ENCODE measurements around the gene LCT. TPM values are rescaled to one million over a fixed set of nuclear protein-coding genes. Genes with fewer than 3 reads are reported as not detected.
"Not testable (repeated sequence)": the region's sequence is repeated elsewhere in the genome, so short reads cannot be mapped to it uniquely, and the experiment has no call there.

Gene LCT
- total RNA-seq (2014; rRNA removed; shearing (Covaris generic)): not detected in 2 replicates

DNA sequence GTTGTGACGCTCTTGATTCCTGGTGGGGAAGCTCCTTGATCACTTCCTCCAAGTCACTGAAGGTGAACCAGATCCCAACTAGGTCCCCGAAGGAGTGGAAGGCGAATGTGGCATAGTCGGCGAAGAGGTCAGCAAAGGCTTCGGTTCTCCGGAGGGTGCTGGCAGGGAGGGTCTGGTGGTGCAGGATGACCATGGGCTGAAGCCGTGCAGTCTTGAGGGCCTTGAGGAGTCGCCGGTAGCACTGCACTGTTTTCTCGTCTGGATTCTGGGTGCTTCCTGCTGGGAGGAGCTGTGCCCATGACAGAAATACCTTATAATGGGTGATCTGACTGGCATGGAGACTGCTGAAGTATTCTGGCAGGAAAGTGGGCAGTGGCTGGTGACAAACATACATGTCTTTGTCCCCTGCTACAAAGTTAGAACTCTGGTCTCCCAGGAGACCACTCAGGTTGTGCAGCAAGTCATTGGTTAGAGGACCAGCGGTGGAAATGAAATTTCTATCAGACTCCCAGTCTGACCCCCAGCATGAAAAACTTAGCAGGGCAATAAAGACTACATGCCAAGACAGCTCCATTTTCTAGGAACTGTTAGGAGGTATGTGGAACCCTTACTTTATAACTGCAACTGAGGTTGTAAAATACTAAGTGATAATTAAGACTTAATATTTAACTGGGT, at the start of gene LCT:
Gene LCT (minus strand): TSS at position 589 of the 675 bp plus-strand sequence. CDS start 15 bp downstream, at position 574.
- no peak for DNase-seq (ENCODE audit: low read depth)

DNA sequence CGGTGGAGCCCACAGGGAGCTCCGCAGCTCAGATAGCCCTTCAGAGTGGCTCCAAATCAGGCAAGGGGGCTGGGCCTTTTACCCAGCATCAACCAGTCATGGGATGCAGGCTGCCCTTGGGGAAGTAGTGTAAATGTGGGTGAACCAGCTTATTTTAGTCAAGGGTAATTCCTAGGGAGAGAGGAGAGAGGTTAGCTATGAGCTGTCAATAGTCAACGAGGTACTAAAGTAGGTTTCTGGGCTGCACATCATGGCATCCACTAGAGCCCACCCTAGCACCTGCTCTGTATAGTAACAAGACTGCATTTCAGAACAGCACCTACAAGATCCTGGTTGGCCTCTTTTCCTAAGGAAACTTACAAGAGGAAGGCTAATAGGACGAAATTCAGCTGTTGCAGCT, 48.7 kb upstream of the LCT start:
- DNase-seq (ENCODE audit: low read depth): no peak

GRCh38 chr2:135882415-135882814, 45.4 kb upstream of the LCT start:
- DNase-seq (ENCODE audit: low read depth): no peak

GRCh38 chr2:135876770-135877169, 39.8 kb upstream of the LCT start:
- not testable (repeated sequence) for DNase-seq (ENCODE audit: low read depth)

GRCh38 chr2:135876066-135876711, 39.2 kb upstream of the LCT start, which contains the start of gene MCM6:
TSS of gene MCM6 (minus strand) at chr2:135876443. CDS start at chr2:135876365, 78 bp downstream.
- peak; percentile 98 for DNase-seq (ENCODE audit: low read depth)

DNA sequence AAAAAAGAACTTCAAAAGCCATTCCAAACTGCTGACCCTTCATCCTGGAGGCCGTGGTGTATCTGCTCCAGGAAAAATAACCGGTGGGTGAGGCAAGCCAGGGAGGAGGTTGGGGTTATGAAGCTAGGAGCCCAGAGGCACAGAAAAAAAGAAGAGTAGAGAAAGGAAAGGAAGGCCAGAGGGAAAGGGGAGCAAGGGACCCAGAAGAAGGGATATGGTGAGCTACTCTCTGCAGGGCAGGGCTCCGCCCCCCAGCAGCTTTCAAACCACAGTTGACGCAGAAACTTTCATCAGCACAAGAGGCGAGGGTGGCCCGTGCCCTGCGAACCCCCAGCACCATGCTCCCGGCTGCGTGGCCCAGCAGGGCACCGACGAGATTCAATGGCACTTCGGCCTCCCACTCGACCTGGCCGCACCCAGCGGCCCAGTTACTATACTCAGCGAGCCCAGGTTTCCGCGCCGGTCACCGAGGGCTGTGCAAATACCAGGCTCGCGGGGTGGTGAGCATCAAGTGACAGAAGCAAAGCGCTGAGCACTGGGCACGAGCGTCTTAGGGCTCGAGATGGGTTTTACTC, 38.6 kb upstream of the LCT start:
- DNase-seq (ENCODE audit: low read depth): peak; percentile 66

DNA sequence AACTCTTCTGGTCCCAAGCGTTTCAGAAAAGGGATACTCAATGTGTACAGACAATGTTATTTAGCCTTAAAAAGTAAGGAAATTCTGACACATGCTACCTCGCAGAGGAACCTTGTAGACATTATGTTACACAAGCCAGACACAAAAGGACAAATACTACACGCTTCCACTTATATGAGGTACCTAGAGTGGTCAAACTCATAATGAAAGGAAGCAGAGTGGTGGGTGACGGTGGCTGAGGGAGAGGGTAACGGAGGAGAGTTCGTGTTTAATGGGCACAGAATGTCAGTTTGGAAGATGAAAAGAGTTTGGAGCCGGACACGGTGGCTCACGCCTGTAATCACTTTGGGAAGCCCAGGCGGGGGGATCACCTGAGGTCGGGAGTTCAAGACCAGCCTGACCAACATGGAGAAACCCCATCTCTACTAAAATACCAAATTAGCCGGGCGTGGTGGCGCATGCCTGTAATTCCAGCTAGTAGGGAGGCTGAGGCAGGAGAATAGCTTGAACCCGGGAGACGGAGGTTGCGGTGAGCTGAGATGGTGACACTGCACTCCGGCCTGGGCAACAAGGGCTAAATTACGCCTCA, 37.9 kb upstream of the LCT start:
- DNase-seq (ENCODE audit: low read depth): no peak

DNA sequence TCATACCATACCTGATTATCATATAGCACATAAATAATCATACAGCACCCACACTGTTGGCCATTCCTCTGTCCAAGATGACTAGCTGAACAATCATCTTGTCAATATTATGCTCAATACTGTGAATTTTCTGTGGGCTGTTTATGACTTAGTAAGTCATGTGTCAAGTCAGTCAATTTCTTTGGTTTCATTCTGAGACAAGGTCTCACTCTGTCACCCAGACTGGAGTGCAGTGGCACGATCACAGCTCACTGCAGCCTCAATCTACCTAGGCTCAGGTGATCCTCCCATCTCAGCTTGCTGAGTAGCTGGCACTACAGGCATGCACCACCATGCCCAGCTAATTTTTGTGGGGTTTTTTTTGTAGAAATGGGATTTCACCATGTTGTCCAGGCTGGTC, 33.6 kb upstream of the LCT start:
- no peak for DNase-seq (ENCODE audit: low read depth)

- no peak for DNase-seq (ENCODE audit: low read depth)
Observed at GRCh38 chr2:135863233-135863632, 26.2 kb upstream of the LCT start.

- DNase-seq (ENCODE audit: low read depth): no peak
Observed at GRCh38 chr2:135862718-135863117, 25.7 kb upstream of the LCT start.

- no peak for DNase-seq (ENCODE audit: low read depth)
Observed at GRCh38 chr2:135853401-135853800, 16.4 kb upstream of the LCT start.

GRCh38 chr2:135851858-135852257, 14.9 kb upstream of the LCT start:
- DNase-seq (ENCODE audit: low read depth): no peak

GRCh38 chr2:135850892-135851668, 14.1 kb upstream of the LCT start:
- no peak for DNase-seq (ENCODE audit: low read depth)

DNA sequence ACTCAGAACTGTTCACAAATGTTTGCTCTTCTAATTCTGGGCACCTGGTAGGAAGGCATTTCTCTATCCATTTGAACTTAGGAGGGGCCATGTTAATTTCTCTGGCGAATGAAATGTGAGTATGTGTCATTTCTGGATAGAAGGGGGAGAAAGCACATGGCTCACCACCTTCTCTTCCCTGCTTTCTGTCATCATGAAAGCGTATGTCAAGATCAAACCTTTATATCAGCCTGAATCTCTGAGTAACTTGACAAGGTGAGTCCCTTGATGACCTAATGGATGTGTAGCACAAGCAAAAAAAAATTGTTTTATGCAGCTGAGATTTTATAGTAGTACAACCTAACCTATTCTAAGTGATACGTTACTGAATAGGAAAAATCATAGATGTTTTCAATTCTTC, 12.1 kb upstream of the LCT start:
- no peak for DNase-seq (ENCODE audit: low read depth)

DNA sequence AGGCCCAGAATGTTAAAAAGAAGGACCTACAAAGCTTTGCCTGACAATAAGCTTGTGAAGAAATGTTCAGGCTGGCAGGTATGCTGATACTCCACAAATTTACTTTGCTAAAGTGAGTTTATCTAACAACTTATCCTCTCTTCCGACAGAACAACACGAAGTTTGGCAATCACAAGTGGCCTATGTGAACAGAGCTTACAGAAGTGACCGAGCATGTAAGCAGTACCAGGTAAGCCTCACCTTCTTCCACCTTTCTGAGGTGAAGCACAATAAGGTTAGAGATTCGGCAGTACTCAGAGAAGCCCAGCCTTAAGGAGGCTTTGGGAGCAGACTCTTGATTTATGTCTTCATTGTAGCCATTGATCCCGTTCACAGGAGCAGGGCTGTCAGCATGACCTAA, 9.0 kb upstream of the LCT start:
- no peak for DNase-seq (ENCODE audit: low read depth)

GRCh38 chr2:135845257-135845656, 8.3 kb upstream of the LCT start:
- no peak for DNase-seq (ENCODE audit: low read depth)

DNA sequence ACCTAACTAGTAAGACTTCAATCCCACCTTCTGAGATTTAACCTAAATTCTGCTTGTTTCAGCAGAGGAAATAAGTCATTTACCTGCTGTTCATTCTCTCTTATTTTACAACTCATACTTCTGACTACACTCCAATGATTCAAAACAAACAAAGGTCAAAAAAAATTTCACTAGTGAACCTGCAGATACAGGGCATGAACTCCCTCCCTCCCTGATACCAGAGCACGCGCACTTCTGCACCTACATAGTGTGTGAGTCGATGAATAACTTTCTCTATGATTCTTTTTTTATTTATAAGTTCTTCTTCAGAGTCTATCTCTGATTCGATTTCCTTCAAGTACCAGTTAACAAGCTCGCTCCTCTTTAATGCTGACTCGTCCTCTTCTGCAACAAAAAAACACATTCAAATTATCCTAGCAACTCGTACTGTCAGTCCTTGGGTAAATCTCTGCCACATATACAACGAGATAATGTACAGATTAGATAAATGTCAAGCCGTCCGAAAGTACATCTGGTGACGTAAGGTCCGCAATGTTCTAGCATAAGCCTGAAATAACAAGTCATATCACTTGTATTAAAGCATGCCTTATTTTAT, 7.4 kb upstream of the LCT start:
- DNase-seq (ENCODE audit: low read depth): no peak

DNA sequence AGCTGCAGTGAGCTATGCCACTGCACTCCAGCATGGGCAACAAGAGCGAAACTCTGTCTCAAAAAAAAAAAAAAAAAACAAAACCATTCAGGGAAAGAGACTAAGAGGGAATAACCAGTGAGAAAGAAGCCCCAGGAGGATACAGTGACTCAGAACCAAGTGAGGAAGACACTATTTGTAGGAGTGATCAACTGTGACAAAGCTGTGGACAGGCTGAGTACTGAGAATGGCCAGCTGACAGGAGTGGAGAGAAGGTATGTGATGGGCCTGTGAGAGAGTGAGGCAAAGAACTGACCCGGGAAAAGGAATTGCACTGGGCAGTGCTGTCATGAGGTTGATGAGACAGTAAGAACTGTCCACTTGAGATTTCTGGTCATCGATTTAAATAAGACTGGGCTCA, 6.7 kb upstream of the LCT start:
- no peak for DNase-seq (ENCODE audit: low read depth)

- DNase-seq (ENCODE audit: low read depth): no peak
Observed at GRCh38 chr2:135840601-135841000, 3.6 kb upstream of the LCT start.

DNA sequence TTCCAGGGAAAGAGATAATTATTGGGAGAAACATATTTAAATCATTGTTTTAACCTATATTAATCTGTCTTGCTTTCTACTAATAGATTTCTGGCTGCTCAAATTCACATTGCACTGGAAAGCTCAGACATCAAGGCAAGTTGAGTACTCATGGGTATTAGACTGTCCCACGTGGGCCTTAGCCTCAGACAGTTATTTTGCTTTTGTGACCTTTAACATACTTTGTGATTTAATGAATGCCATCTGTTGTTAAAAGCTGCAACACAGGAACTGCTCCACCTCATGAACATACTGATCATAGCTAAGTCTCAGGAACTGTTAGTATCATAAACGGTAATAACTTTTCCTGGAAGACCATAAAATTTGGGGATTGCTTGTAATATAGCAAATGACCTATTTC, 2.7 kb upstream of the LCT start:
- peak; percentile 13 for DNase-seq (ENCODE audit: low read depth)

DNA sequence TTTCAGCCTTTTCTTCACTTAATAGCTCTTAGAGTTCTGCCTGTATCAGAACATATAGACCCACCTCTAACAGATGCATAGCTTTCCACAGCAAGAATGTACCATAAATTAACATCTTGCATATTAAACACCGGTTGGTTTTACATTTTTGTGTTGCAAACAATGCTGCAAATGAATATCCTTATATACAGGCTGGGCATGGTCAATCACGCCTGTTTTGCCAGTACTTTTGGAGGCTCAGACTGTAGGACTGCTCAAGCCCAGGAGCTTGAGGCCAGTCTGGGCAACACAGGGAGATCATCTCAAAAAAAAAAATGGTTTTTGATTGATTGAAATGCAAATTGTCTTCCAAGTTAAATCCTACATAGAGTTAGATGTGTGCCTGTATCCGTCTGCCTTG, 1.5 kb upstream of the LCT start:
- DNase-seq (ENCODE audit: low read depth): no peak

GRCh38 chr2:135832891-135833290, 4.1 kb downstream of the LCT start:
- no peak for DNase-seq (ENCODE audit: low read depth)
